Measurements from ENCODE around the gene CD96. TPM values are rescaled to one million over a fixed set of nuclear protein-coding genes. Genes with fewer than 3 reads are reported as not detected.

CD96 gene
- polyA plus RNA-seq, 2 donors: 0.88 to 0.94 TPM

DNA sequence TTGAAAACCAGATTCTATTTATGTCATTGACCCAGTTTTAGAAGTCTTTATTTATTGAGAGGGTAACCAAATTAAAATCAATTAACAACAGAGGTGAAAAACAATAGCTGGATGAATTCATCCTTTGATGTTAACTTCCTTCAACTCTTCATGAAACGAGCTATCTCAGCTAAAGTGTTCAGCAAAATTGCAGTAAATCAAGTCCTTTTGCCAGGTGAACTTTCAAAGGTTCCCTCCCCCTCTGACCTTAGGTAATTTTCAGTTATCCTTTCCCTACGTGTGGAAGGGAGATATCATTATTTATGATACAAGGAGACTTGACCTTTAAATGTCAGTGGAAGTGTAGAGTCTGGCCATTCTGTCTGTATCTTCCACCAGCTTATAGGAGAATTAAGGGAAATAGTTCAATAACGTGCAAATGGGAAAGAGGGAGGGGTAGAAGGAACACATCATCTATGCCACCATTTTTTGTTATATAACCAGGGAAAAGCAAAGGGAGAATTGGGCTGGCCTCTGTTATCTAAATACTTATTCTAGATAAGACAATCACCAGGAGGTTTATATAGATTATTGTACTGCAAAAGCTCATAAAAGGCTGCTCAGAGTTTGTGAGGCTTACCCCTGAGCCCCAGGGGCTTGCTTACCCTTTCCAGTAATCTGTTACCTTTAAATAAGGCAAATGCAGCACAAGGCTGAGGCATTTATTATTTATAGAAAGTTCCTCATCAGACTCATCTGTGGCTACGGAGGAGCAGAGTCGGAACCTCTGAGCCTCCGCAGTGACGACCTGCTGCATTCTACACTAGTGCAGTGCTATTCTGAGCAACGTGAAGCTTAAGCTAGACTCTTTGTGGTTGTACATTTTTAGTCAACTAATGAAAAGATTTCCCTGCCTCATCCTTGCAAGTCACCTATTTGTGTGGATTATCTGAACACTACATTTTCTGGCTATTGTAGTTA, 150.9 kb downstream of the CD96 start:
- no peaks in the 10 kb centered on the region for H3K36me3 ChIP-seq (ENCODE audit: control insufficient read depth in 2 of 2, insufficient read depth in 2 of 2, low read length in 1 of 2)
- no peak overlapping the region for H3K4me3 ChIP-seq (ENCODE audit: low read depth in 1 of 2, low read length in 2 of 2)
- no peaks in the 10 kb centered on the region for H3K9me3 ChIP-seq (ENCODE audit: control insufficient read depth in 2 of 2, insufficient read depth in 1 of 2, low read depth in 1 of 2, low read length in 1 of 2)
- H3K4me1 ChIP-seq (ENCODE audit: control insufficient read depth in 2 of 2, insufficient read depth in 2 of 2, low read length in 1 of 2): no peaks in the 10 kb centered on the region
- WGBS, 2 donors: 70 to 77% methylated on average over 8 of the region's 8 CpGs
- H3K27ac ChIP-seq (ENCODE audit: low read depth in 2 of 2, low read length in 1 of 2): no peak overlapping the region
- no peaks in the 10 kb centered on the region for H3K27me3 ChIP-seq (ENCODE audit: control insufficient read depth in 1 of 2, insufficient read depth in 2 of 2, low read length in 2 of 2)

GRCh38 chr3:111694471-111694870, 152.5 kb downstream of the CD96 start:
- WGBS, 2 donors: 93 to 98% methylated on average over 2 of the region's 2 CpGs
- Histone ChIP-seq H3K4me3 (ENCODE audit: low read depth in 1 of 2, low read length in 2 of 2) (no peak overlapping the region), H3K4me1 (ENCODE audit: control insufficient read depth in 2 of 2, insufficient read depth in 2 of 2, low read length in 1 of 2) (no peaks in the 10 kb centered on the region), H3K9me3 (ENCODE audit: control insufficient read depth in 2 of 2, insufficient read depth in 1 of 2, low read depth in 1 of 2, low read length in 1 of 2) (no peaks in the 10 kb centered on the region), H3K27me3 (ENCODE audit: control insufficient read depth in 1 of 2, insufficient read depth in 2 of 2, low read length in 2 of 2) (no peaks in the 10 kb centered on the region), H3K36me3 (ENCODE audit: control insufficient read depth in 2 of 2, insufficient read depth in 2 of 2, low read length in 1 of 2) (no peaks in the 10 kb centered on the region), H3K27ac (ENCODE audit: low read depth in 2 of 2, low read length in 1 of 2) (no peak overlapping the region)

DNA sequence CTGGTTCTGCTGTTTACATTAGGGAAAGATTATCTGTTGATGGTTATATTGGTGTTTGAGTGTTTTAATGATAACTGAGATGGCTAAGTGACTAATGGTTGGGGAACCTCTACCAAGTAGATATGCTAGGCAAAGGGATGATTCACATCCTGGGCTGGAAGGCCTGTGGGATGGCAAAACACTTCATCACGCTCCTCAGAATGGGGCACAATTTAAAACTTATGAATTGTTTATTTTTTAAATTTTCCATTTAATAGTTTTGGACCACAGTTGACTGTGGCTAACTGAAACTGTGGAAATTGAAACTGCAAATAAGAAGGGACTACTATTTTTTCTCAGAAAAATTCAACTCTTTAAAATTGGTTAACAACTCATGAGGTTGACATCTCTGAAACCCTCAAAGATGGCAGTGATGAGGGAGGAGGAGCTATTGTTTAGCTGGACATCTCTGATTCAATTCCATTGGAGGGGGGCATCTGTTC, 153.7 kb downstream of the CD96 start:
- H3K36me3 ChIP-seq (ENCODE audit: control insufficient read depth in 2 of 2, insufficient read depth in 2 of 2, low read length in 1 of 2): no peaks in the 10 kb centered on the region
- WGBS, 2 donors: 48 to 69% methylated on average over 1 of the region's 1 CpG
- no peaks in the 10 kb centered on the region for H3K4me1 ChIP-seq (ENCODE audit: control insufficient read depth in 2 of 2, insufficient read depth in 2 of 2, low read length in 1 of 2)
- H3K27me3 ChIP-seq (ENCODE audit: control insufficient read depth in 1 of 2, insufficient read depth in 2 of 2, low read length in 2 of 2): no peaks in the 10 kb centered on the region
- H3K9me3 ChIP-seq (ENCODE audit: control insufficient read depth in 2 of 2, insufficient read depth in 1 of 2, low read depth in 1 of 2, low read length in 1 of 2): no peaks in the 10 kb centered on the region
- H3K27ac ChIP-seq (ENCODE audit: low read depth in 2 of 2, low read length in 1 of 2): no peak overlapping the region
- H3K4me3 ChIP-seq (ENCODE audit: low read depth in 1 of 2, low read length in 2 of 2): no peak overlapping the region

GRCh38 chr3:111700054-111700453, 158.1 kb downstream of the CD96 start:
- no peaks in the 10 kb centered on the region for H3K36me3 ChIP-seq (ENCODE audit: control insufficient read depth in 2 of 2, insufficient read depth in 2 of 2, low read length in 1 of 2)

GRCh38 chr3:111701292-111701906, 159.4 kb downstream of the CD96 start:
- Histone ChIP-seq H3K27ac (ENCODE audit: low read depth in 2 of 2, low read length in 1 of 2) (no peak overlapping the region), H3K9me3 (ENCODE audit: control insufficient read depth in 2 of 2, insufficient read depth in 1 of 2, low read depth in 1 of 2, low read length in 1 of 2) (no peaks in the 10 kb centered on the region), H3K36me3 (ENCODE audit: control insufficient read depth in 2 of 2, insufficient read depth in 2 of 2, low read length in 1 of 2) (no peaks in the 10 kb centered on the region), H3K4me3 (ENCODE audit: low read depth in 1 of 2, low read length in 2 of 2) (no peak overlapping the region), H3K4me1 (ENCODE audit: control insufficient read depth in 2 of 2, insufficient read depth in 2 of 2, low read length in 1 of 2) (no peaks in the 10 kb centered on the region), H3K27me3 (ENCODE audit: control insufficient read depth in 1 of 2, insufficient read depth in 2 of 2, low read length in 2 of 2) (no peaks in the 10 kb centered on the region)
- 90 to 91% methylated on average over 2 of the region's 2 CpGs for WGBS, 2 donors

More at GRCh38 chr3:111700054-111700453, 158.1 kb downstream of the CD96 start:
- Histone ChIP-seq H3K4me3 (ENCODE audit: low read depth in 1 of 2, low read length in 2 of 2) (no peak overlapping the region), H3K4me1 (ENCODE audit: control insufficient read depth in 2 of 2, insufficient read depth in 2 of 2, low read length in 1 of 2) (no peaks in the 10 kb centered on the region), H3K27ac (ENCODE audit: low read depth in 2 of 2, low read length in 1 of 2) (no peak overlapping the region), H3K27me3 (ENCODE audit: control insufficient read depth in 1 of 2, insufficient read depth in 2 of 2, low read length in 2 of 2) (no peaks in the 10 kb centered on the region), H3K9me3 (ENCODE audit: control insufficient read depth in 2 of 2, insufficient read depth in 1 of 2, low read depth in 1 of 2, low read length in 1 of 2) (no peaks in the 10 kb centered on the region)
- WGBS, 2 donors: 57 to 72% methylated on average over 3 of the region's 3 CpGs

Other genes with a start within 250 kb of the CD96 start
- gene ZBED2, start 53.1 kb downstream of the CD96 start, polyA plus RNA-seq: 10 to 100 TPM in 1 of 2 donors, 1 to 10 TPM in 1; 7.6 to 11.2 TPM
- 1 to 10 TPM; 1.2 to 1.6 TPM for gene PLCXD2, start 132.5 kb downstream of the CD96 start, polyA plus RNA-seq

All from esophagus (tissue), 2 donors.